HG03108 (cell line): ENCODE results near the gene CCDC144A.
A peak's percentile ranks its signal among the peaks of the same experiment; 100 is the strongest.
"Not testable (repeated sequence)": the region's sequence is repeated elsewhere in the genome, so short reads cannot be mapped to it uniquely, and the experiment has no call there.

ENCODE experiments used
- ATAC-seq: cut with Tn5 transposase; IDR thresholded peaks from one replicate; pipeline ENCODE4 v1.9.1; 2021; ENCODE audit warnings: moderate library complexity; ENCODE audit not compliant: unreplicated experiment

CCDC144A gene

GRCh38 chr17:16689731-16690281 lies at the start of gene CCDC144A:
Gene CCDC144A (plus strand): TSS chr17:16690241. CDS start chr17:16690401, 160 bp downstream.
- not testable (repeated sequence) for ATAC-seq

DNA sequence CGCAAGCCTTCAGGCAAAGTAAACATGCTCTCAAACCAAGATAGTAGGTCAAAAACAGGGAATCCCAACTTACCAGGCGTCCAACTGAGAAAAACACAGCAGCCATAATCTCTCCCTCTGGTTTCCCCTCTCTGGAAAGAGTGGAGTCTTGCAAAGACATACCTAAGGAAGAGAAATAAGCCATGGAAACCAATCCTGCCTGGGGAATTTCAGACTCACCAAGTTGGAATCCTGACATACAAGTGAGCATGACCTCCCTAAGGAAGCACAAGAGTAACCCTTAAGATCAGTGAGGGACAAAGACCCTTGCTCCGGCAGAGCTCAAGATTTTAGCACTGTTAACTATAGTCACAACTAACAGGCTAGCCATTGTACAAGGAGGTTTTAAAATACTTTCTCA lies 40.5 kb upstream of the CCDC144A start:
- no peak for ATAC-seq

DNA sequence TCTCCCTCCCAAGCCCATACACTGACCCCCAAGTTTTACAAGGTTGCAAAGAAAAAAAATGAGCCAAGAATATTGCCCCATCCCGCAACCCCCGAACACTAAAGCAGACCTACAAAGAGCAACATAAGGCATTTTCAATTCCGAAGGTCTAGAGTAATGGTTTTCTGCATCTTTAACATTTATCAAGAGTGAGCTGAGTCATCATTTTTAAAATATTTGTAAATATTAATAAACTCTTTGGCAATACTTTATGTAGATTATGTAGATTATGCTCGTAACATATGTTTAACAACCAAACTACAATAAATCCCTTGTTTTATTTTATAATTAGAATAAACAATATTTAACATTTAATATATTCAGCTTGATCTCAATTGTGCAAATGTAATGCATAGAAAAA lies 37.8 kb upstream of the CCDC144A start:
- no peak for ATAC-seq

GRCh38 chr17:16652847-16653366 lies 37.1 kb upstream of the CCDC144A start:
- no peak for ATAC-seq

DNA sequence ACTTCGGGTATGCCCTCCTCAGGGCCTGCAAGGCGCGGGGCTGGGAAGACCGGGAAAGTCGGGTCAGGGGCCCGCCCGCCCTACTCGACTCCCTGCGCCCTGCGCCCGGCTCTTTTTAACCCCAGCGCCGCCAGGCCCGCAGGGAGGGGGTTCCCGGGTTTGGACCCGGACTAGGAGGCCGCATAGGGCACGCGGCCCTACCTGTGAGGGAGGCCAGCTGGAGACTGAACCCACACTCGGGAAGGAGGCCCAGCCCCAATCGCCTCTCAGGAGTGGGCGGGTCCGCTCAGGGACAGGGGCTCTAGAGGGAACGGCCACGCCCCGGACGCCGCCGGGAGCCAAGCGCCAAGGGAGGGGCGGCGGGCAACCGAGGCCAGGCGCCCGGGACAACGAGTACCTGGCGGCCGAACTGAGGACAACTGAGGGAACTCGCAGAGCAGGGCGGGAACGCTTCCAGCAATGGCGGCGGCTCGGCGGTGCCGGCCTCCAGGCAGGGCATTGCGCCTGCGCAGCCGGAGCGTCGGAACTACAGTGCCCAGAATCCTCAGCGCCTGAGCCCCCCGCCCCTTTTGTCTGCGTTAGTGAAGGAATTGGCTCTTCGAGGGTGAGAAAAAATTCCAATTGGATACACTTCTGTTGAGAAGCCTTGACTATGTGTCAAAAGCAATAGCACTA lies 36.5 kb upstream of the CCDC144A start, which contains the start of gene ZNF624:
Gene ZNF624 (minus strand): TSS at position 484 of the 675 bp plus-strand sequence.
- ATAC-seq, result peak; percentile 87

DNA sequence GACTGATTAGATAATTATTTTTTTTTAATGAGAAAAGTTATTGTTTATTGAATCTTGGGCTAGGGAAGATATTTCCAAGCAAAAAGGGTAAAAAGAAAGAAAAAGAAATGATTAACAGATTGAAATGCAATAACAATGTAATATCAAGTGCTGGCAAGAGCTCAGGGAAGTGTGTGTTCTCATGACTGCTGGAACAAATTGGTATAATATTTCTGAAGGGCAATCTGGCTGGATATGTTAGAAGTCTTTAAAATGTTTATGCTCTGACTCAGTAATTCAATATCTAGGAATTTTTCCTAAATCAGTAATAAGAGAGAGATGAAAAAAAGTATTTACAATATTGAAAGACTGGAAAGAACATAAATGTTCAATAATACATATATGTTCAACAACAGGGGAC lies 28.8 kb upstream of the CCDC144A start:
- no peak for ATAC-seq

DNA sequence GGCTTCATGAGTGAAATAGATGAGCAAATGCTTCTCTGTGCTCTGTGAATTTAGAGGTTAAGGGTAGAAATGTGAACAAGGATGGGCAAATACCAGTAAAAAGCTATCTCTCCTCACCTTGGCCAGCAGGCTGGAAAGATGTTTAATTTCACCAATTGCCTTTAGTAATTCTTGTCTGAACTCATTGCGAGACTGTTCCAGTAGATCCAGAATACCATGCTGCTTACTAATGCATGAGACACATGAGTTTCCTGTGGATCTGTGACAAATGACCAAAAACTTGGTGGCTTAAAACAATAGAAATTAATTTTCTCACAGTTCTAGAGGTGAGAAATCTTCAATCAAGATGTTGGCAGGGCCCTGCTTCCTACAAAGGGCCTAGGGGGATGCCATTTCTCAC lies 27.1 kb upstream of the CCDC144A start:
- no peak for ATAC-seq

DNA sequence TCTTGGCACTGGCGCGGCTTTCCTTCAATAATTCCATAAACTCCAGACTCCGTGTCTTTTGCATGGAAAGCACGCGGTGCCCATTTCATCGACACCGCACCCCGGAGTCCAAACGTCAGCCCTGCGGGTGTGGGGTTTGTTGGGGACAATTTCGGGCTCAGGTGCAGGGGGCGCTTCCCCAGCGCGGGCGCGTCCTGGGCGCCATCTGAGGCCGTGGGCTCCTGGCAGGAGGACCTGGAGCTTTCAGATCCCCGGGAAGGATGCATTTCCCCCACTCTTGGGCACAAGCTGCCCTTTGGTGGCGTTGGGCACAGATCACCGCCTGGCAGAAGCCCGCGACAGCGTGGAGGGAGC lies 23.5 kb upstream of the CCDC144A start:
- ATAC-seq, result not testable (repeated sequence)

GRCh38 chr17:16666907-16667636 lies 23.0 kb upstream of the CCDC144A start:
- ATAC-seq, result not testable (repeated sequence)

- no peak for ATAC-seq
Observed at GRCh38 chr17:16676676-16677268, 13.3 kb upstream of the CCDC144A start.

GRCh38 chr17:16683290-16684138 lies 6.5 kb upstream of the CCDC144A start:
- not testable (repeated sequence) for ATAC-seq

- not testable (repeated sequence) for ATAC-seq
Observed at GRCh38 chr17:16686019-16686418, 4.0 kb upstream of the CCDC144A start.

DNA sequence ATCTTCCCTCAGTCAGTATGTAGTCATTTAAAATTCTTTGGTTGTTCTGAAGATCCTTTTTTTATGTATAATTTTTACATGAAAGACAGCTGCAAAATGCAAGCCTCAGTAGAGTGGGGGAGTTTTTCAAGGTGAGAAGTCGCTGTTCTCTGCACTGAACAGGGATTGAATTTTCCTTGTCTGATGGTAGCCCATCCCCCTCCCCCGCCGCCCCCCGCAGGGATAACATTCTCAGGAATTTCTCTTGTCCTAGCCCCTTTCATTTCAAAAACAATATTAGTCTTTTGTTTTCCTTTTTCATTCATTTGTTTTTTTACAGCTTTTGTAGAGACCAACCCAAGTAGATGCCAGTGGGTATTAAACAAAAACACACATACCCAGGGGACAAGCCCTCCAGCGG lies 2.9 kb upstream of the CCDC144A start:
- ATAC-seq, result not testable (repeated sequence)

- ATAC-seq, result not testable (repeated sequence)
Observed at GRCh38 chr17:16690447-16690846, 406 bp downstream of the CCDC144A start.

GRCh38 chr17:16697603-16698002 lies 7.6 kb downstream of the CCDC144A start:
- ATAC-seq, result not testable (repeated sequence)

- not testable (repeated sequence) for ATAC-seq
Observed at GRCh38 chr17:16745492-16746203, 55.6 kb downstream of the CCDC144A start.

DNA sequence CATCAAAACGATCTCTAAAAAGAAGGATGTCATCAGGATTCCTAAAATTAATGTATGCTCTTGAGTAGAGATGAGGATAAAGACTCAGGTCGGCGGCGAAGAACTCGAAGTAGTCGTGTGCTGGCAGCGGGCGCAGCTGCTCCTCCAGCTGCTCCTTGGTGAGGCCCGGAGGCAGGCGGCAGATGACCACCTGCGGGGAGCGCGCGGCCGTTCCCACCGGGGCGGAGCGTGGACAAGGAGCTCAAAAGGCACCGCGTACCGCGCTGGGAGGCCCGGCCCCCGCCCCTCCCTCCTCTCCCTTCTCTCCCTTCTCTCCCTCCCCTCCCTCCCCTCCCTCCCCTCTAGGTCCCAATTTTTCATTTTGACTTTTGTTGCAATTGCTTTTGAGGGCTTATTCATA lies 56.5 kb downstream of the CCDC144A start:
- ATAC-seq, result not testable (repeated sequence)

DNA sequence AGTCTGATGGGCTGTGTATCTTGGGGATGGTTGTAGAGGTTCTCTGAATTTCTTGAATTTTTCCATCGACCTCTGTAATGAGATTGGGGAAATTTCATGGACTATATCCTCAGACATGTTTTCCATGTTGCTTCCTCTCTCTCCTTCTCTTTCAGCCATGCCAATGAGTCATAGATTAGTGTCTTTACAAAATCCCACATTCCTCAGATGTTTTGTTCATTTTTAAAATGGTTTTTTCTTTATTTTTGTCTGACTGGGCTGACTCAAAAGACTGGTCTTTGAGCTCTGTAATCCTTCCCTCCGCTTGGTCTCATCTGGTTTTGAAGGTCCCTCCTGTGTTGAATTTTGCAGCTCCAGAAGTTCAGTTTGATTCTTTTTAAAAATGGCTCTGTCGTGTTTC lies 60.5 kb downstream of the CCDC144A start:
- ATAC-seq, result not testable (repeated sequence)

- not testable (repeated sequence) for ATAC-seq
Observed at GRCh38 chr17:16751224-16751923, 61.3 kb downstream of the CCDC144A start.
